Hepatocyte (in vitro differentiated cells): ENCODE results near the gene DDX19B. TPM values are rescaled to one million over a fixed set of nuclear protein-coding genes. Genes with fewer than 3 reads are reported as not detected.

Source experiments
- DNase-seq: peaks from one replicate; pipeline ENCODE4 v3.0.0-alpha.2; 2016; ENCODE audit warnings: low spot score
- H2AFZ ChIP-seq: fragments of 200-600 bp; sonication (generic); 2 replicates; pipeline ENCODE4 v1.6.0; 2016; ENCODE audit warnings: antibody characterized with exemption, mild to moderate bottlenecking
- H3K27ac ChIP-seq: fragments of 200-600 bp; sonication (generic); 2 replicates; pipeline ENCODE4 v1.5.1; 2016; ENCODE audit warnings: mild to moderate bottlenecking
- H3K27me3 ChIP-seq: fragments of 200-600 bp; sonication (generic); 2 replicates; pipeline ENCODE4 v1.6.1; 2016
- H3K36me3 ChIP-seq: fragments of 200-600 bp; sonication (generic); replicated peaks from 2 replicates; pipeline ENCODE4 v1.5.1; 2016; ENCODE audit warnings: low read depth; ENCODE audit not compliant: insufficient read depth
- H3K4me1 ChIP-seq: fragments of 200-600 bp; sonication (generic); 2 replicates; pipeline ENCODE4 v1.5.1; 2016; ENCODE audit warnings: mild to moderate bottlenecking, moderate library complexity; ENCODE audit not compliant: insufficient read depth
- H3K4me2 ChIP-seq: fragments of 200-600 bp; sonication (generic); 2 replicates; pipeline ENCODE4 v1.6.0; 2016
- H3K4me3 ChIP-seq: fragments of 200-600 bp; sonication (generic); 2 replicates; pipeline ENCODE4 v1.5.1; 2016; ENCODE audit warnings: mild to moderate bottlenecking
- H3K79me2 ChIP-seq: fragments of 200-600 bp; sonication (generic); 2 replicates; pipeline ENCODE4 v1.6.0; 2017; ENCODE audit warnings: mild to moderate bottlenecking
- H3K9me2 ChIP-seq: fragments of 200-600 bp; sonication (generic); replicated peaks from 2 replicates; pipeline ENCODE4 v1.6.0; 2017; ENCODE audit warnings: mild to moderate bottlenecking; ENCODE audit not compliant: insufficient read depth
- H3K9me3 ChIP-seq: fragments of 200-600 bp; sonication (generic); 2 replicates; pipeline ENCODE4 v1.5.1; 2016; ENCODE audit warnings: low read depth, mild to moderate bottlenecking
- H4K20me1 ChIP-seq: fragments of 200-600 bp; sonication (generic); 2 replicates; pipeline ENCODE4 v1.6.0; 2016; ENCODE audit warnings: mild to moderate bottlenecking; ENCODE audit not compliant: insufficient read depth, poor library complexity, severe bottlenecking
- CTCF ChIP-seq: fragments of 200-600 bp; sonication (generic); IDR thresholded peaks from 2 replicates; pipeline ENCODE4 v1.5.1; 2016; ENCODE audit warnings: antibody characterized with exemption, mild to moderate bottlenecking; ENCODE audit not compliant: poor library complexity
- EZH2 ChIP-seq: fragments of 200-600 bp; sonication (generic); IDR thresholded peaks from 2 replicates; pipeline ENCODE4 v1.6.1; 2016; ENCODE audit warnings: antibody characterized with exemption, mild to moderate bottlenecking, borderline replicate concordance
- EZH2phosphoT487 ChIP-seq: fragments of 200-600 bp; sonication (generic); IDR thresholded peaks from one replicate; pipeline ENCODE4 v1.6.1; 2018; ENCODE audit warnings: antibody characterized with exemption, mild to moderate bottlenecking, low read depth, moderate library complexity; ENCODE audit not compliant: unreplicated experiment, severe bottlenecking
- WGBS: methylation state at CpG from one replicate; pipeline ENCODE4 v1.1.6; 2016; ENCODE audit warnings: low lambda C conversion rate; ENCODE audit errors: missing lambda C conversion rate; 5-methylcytosine and 5-hydroxymethylcytosine counted together
- polyA plus RNA-seq: library from polyadenylated mRNA; unstranded; fragments of >200 nt; fragmentation: Nextera tagmentation; extraction: Ambion mirVana; gene quantifications from 2 replicates; pipeline ENCODE4 v1.2.1, GENCODE V29; 2016
- total RNA-seq: library from RNA; depleted of rRNA; stranded (reverse); fragments of >200 nt; gene quantifications from 2 replicates; pipeline ENCODE4 v1.2.3, GENCODE V29; 2014

Gene DDX19B
- total and polyA plus RNA-seq, 2 experiments from 2014 or later, result 26.6 to 38.7 TPM

- DNase-seq, result no peak
- TF ChIP-seq EZH2, result no peak
- TF ChIP-seq EZH2phosphoT487, result no peak
- TF ChIP-seq CTCF, result no peak
These were observed 3.4 kb upstream of the DDX19B start for GRCh38 chr16:70295634-70296033.

GRCh38 chr16:70301121-70301520, 2.1 kb downstream of the DDX19B start:
- WGBS, result 96% methylated on average over 1 of the region's 1 CpG
- H3K4me1 ChIP-seq, result peaks cover 4% of the 10 kb centered on the region

More at GRCh38 chr16:70295634-70296033, 3.4 kb upstream of the DDX19B start:
- Histone ChIP-seq H4K20me1 (no peaks in the 10 kb centered on the region), H3K4me1 (peaks cover 4% of the 10 kb centered on the region), H3K9me2 (no peaks in the 10 kb centered on the region), H3K79me2 (peaks cover 11% of the 10 kb centered on the region), H3K27me3 (no peaks in the 10 kb centered on the region), H3K4me2 (no peak overlapping the region), H3K4me3 (no peak overlapping the region), H3K36me3 (no peaks in the 10 kb centered on the region), H3K27ac (no peak overlapping the region), H2AFZ (no peak overlapping the region), H3K9me3 (no peaks in the 10 kb centered on the region)

GRCh38 chr16:70302745-70303144, 3.8 kb downstream of the DDX19B start:
- H3K79me2 ChIP-seq, result peaks cover 81% of the 10 kb centered on the region
- no peaks in the 10 kb centered on the region for H3K9me2 ChIP-seq
- no peaks in the 10 kb centered on the region for H3K9me3 ChIP-seq
- no peaks in the 10 kb centered on the region for H4K20me1 ChIP-seq
- TF ChIP-seq CTCF, result no peak
- no peak for TF ChIP-seq EZH2phosphoT487
- no peak for TF ChIP-seq EZH2
- no peak overlapping the region for H2AFZ ChIP-seq
- H3K27ac ChIP-seq, result no peak overlapping the region
- H3K4me2 ChIP-seq, result no peak overlapping the region
- no peak overlapping the region for H3K4me3 ChIP-seq
- DNase-seq, result no peak
- peaks cover 4% of the 10 kb centered on the region for H3K4me1 ChIP-seq
- no peaks in the 10 kb centered on the region for H3K27me3 ChIP-seq
- WGBS, result 90% methylated on average over 1 of the region's 1 CpG
- H3K36me3 ChIP-seq, result no peaks in the 10 kb centered on the region

More at GRCh38 chr16:70301121-70301520, 2.1 kb downstream of the DDX19B start:
- Histone ChIP-seq H3K4me3 (no peak overlapping the region), H3K36me3 (no peaks in the 10 kb centered on the region), H3K9me2 (no peaks in the 10 kb centered on the region), H3K4me2 (no peak overlapping the region), H4K20me1 (no peaks in the 10 kb centered on the region), H3K9me3 (no peaks in the 10 kb centered on the region), H3K27me3 (no peaks in the 10 kb centered on the region), H3K79me2 (peaks cover 65% of the 10 kb centered on the region), H3K27ac (no peak overlapping the region), H2AFZ (no peak overlapping the region)
- no peak for DNase-seq
- no peak for TF ChIP-seq CTCF
- no peak for TF ChIP-seq EZH2
- no peak for TF ChIP-seq EZH2phosphoT487

GRCh38 chr16:70304892-70305448, 6.0 kb downstream of the DDX19B start:
- H3K27me3 ChIP-seq, result no peaks in the 10 kb centered on the region
- TF ChIP-seq EZH2phosphoT487 (no peak), EZH2 (no peak), CTCF (no peak)
- H3K9me2 ChIP-seq, result no peaks in the 10 kb centered on the region
- no peak overlapping the region for H2AFZ ChIP-seq
- no peaks in the 10 kb centered on the region for H4K20me1 ChIP-seq
- no peak overlapping the region for H3K4me2 ChIP-seq
- H3K9me3 ChIP-seq, result no peaks in the 10 kb centered on the region
- no peaks in the 10 kb centered on the region for H3K36me3 ChIP-seq
- H3K79me2 ChIP-seq, result peaks cover 95% of the 10 kb centered on the region
- no peak for DNase-seq
- H3K4me3 ChIP-seq, result no peak overlapping the region
- WGBS, result 69% methylated on average over 3 of the region's 3 CpGs
- no peak overlapping the region for H3K27ac ChIP-seq
- H3K4me1 ChIP-seq, result no peaks in the 10 kb centered on the region
